COLO668 (cell line): ENCODE data around the gene CRB3.
"Not testable (repeated sequence)": the region's sequence is repeated elsewhere in the genome, so short reads cannot be mapped to it uniquely, and the experiment has no call there.

ENCODE experiments used
- DNase-seq: peaks from one replicate; lab custom pipeline; 2025; ENCODE audit not compliant: unreplicated experiment; lab: John Stamatoyannopoulos, UW

The CRB3 gene

DNA sequence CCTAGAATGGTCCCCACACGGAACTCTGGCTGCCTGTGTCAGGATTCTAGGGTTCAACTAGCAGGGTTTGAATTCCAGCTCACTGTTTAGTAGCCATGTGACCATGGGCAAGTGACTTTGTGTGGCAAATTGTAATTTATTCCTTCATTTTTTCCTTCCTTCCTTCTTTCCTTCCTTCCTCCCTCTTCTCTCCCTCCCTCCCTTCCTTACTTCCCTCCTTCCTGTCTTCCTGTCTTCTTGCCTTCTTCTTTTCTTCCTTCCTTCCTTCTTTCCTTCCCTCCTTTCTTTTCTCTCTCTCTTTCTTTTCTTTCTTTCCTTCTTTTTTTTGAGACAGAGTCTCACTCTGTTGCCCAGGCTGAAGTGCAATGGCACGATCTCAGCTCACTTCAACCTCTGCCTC lies 26.1 kb downstream of the CRB3 start:
- DNase-seq: no peak

GRCh38 chr19:6491802-6492592 lies 27.9 kb downstream of the CRB3 start:
- no peak for DNase-seq

DNA sequence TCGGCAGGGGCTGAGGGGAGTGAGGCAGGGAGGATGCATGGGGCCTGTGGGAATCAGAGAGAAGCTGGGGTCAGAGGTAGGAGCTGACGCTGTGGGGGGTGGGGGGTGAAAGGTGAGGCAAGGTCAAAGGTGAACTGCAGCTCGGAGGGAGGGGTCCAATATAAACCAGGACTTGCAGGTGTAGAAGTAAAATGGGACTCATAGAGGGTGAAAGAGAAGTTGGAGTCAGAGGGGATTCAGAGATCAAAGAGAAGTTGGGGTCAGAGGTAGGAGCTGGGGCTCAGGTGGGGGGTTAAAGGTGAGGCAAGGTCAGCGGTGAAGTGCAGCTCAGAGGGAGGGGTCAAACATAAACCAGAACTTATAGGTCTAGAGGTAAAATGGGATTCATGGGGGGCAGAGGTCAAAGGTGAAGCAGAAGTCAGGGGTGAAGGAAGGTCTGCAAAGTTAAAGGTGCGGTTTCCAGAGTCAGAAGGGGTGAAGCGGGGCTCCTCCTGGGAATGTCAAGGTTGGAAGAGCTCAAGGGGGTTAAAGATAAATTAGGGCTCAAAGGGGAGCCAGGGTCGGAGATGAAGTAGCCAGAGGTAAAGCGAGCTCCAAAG lies 30.5 kb downstream of the CRB3 start:
- DNase-seq: no peak

DNA sequence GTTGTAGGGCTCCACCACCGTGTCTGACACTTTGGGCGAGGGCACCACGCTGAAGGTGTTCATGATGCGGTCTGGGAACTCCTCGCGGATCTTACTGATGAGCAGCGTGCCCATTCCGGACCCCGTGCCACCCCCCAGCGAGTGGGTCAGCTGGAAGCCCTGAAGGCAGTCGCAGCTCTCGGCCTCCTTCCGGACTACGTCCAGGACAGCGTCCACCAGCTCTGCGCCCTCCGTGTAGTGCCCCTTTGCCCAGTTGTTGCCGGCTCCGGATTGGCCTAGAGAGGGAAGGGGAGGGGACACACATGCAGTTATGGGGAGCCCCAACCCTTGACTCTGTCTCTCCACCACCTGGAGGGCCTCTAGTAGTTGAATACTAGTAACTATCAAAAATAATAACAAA lies 31.9 kb downstream of the CRB3 start:
- no peak for DNase-seq

- DNase-seq: no peak
These were observed 34.4 kb downstream of the CRB3 start for GRCh38 chr19:6498294-6499036.

- DNase-seq: no peak
These were observed 35.1 kb downstream of the CRB3 start for GRCh38 chr19:6499052-6499790.

DNA sequence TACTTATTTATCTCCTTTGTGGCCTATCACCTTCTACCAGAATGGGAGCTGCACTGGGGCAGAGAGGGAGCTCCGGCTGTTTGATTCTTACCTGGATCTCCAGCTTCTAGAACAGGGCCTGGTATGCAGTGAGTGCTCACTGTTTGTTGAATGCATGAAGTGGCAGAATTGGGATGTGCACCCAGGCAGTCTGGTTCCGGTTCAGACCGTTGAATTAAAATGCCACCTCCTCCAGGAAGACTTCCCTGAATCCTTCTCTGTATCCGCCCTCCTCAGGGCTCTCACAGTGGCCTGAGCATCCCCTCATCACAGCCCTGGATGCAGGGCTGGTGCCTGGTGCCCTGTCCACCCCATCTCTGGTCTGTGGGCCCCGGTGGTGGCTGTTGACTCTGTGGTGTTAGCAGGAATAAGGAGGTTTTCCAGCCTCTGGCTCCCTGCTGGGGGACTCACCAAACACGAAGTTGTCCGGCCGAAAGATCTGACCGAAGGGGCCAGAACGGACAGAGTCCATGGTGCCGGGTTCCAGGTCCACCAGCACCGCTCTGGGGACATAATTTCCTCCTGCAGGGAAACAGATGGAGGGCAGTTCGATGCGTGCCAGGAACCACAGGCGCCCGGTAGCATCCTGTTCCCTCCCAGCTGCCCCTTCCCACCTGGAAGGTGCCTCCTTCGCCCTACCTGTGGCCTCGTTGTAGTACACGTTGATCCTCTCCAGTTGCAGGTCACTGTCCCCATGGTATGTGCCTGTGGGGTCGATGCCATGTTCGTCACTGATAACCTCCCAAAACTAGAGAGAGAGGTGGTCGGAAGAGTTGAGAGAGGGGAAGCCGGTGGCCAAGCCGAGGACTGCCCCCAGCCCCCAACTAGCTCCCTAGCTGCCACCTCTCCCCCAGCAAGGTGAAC lies 37.0 kb downstream of the CRB3 start:
- DNase-seq: no peak

GRCh38 chr19:6501740-6502648 lies 37.9 kb downstream of the CRB3 start, which contains the start of gene TUBB4A:
Gene TUBB4A (minus strand): TSS chr19:6502309. CDS start chr19:6502212, 97 bp downstream.
- no peak for DNase-seq

DNA sequence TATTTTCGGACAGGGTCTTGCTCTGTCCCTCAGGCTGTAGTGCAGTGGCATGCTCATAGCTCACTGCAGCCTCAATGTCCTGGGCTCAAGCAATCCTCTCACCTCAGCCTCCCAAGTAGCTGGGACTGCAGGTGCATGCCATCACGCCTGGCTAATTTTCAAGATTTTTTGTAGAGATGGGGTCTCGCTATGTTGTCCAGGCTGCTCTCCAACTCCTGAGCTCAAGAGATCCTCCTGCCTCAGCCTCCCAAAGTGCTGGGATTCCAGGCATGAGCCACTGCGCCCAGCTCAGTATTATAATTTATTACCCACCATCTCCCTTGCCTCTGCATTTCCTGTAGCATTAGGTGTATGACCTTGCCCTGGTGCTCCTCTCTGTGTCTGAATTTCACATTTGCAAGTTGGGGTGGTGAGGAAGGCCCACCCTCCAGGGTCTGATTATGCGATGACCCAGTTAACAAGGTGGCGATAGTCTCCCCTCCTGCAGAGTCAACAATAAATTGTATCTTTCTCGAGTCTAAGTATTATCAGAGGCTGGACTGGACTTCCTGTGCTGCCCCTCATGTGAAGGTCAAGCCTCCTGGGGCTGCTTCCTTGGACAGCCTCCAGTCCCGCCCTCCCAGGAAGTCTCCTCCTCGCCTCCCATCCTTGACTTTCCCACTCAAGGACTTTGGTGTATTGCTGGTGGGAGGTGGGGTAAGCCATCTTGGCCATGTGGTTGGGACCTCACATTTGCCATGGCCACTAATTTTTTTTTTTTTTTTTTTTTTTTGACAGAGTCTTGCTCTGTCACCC lies 39.5 kb downstream of the CRB3 start:
- no peak for DNase-seq

GRCh38 chr19:6508028-6508771 lies 44.1 kb downstream of the CRB3 start:
- not testable (repeated sequence) for DNase-seq

DNA sequence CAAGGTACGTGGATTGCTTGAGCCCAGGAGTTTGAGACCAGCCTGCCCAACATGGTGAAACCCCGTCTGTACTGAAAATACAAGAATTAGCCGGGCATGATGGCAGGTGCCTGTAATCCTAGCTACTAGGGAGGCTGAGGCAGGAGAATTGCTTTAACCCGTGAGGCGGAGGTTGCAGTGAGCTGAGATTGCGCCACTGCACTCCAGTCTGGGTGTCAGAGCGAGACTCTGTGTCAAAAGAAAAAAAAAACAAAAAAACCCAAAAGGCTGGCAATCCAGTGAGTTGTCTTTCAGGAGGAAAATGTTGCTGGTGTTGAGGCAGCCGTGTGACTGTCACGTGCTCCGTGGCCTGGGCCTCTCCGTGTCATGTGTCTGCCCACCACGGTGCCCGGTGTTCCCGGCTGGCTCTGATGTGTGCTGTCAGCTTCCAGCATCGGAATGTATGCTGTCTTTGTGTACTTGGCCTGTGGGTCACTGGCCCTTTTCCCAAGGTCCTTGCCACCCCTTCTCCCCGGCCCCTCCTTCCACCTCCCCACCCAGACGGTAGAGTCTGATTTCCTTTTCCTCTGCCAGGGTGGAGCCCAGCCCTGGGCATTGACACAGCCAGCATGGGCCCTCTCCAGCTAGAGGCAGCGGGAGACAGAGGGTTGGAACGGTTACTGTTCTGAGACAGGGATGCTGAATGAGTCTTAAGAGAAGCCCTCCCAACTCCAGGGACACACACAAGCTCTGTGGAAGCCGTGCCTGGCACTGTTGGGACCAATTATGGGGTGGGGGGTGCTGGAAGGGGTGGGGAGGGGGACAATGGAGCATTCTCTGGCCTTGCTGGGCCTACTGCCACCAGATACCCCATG lies 45.3 kb downstream of the CRB3 start:
- no peak for DNase-seq

- DNase-seq: no peak
These were observed 46.5 kb downstream of the CRB3 start for GRCh38 chr19:6510618-6511017.

- DNase-seq: no peak
These were observed 50.0 kb downstream of the CRB3 start for GRCh38 chr19:6514089-6514488.

DNA sequence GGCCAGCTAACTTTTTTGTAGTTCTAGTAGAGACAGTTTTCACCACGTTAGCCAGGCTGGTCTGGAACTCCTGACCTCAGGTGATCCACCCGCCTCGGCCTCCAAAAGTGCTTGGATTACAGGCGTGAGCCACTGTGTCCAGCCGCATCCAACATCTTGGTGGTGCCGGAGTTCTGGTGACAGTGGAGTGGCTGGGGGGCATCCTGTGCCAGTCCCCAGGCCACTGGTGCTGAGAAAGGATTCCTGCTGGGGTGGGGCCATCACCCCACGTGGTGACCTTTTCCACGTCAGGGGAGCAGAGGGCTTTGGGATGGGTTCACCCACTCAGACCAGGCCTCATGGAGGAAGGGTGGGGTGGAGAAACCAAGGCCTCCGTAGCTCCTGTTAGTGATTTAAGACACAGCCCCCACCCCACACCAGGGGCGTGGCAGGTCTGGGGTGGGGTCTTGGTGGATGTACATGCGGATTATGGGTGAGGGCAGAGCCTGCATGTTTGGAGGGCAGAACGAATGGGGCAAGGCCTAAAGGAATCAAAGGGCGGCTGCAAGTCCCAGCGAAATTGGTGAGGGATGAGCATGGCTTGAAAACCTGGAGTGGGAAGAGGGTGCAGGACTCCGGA lies 51.0 kb downstream of the CRB3 start:
- no peak for DNase-seq

DNA sequence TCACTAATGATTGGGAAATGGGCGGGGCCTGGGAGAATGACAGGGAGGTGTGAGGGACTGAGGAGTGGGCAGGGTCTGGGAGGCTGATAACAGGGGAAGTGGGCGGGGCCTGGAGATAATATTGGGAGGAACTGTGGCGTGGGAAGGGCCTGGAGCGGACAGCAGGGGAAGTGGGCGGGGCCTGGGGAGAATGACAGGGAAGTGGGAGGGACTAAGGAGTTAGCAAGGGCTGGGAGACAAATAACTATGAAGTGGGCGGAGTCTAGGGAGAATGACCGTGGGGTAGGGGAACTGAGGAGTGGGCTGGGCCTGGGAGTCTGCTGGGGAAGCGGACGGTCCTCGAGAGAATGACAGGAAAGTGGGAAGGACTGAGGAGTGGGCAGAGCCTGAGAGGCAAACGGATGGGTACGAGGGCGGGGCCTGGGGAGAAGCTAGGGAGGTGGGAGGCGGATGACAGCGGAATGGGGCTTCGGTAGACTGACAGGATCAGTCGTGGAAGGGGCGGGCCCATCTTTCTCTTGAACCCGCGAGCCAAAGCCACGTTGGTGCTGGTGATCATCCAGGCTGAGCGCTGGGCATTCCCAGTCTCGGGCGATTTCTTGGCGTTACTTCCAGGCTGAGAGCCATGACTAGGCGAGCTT lies 52.1 kb downstream of the CRB3 start:
- DNase-seq: peak; percentile 45
